ENCODE data around the gene ARL10. TPM values are rescaled to one million over a fixed set of nuclear protein-coding genes. Genes with fewer than 3 reads are reported as not detected.

ARL10 gene, protein sequence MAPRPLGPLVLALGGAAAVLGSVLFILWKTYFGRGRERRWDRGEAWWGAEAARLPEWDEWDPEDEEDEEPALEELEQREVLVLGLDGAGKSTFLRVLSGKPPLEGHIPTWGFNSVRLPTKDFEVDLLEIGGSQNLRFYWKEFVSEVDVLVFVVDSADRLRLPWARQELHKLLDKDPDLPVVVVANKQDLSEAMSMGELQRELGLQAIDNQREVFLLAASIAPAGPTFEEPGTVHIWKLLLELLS
- total RNA-seq, result 9.4 TPM

DNA sequence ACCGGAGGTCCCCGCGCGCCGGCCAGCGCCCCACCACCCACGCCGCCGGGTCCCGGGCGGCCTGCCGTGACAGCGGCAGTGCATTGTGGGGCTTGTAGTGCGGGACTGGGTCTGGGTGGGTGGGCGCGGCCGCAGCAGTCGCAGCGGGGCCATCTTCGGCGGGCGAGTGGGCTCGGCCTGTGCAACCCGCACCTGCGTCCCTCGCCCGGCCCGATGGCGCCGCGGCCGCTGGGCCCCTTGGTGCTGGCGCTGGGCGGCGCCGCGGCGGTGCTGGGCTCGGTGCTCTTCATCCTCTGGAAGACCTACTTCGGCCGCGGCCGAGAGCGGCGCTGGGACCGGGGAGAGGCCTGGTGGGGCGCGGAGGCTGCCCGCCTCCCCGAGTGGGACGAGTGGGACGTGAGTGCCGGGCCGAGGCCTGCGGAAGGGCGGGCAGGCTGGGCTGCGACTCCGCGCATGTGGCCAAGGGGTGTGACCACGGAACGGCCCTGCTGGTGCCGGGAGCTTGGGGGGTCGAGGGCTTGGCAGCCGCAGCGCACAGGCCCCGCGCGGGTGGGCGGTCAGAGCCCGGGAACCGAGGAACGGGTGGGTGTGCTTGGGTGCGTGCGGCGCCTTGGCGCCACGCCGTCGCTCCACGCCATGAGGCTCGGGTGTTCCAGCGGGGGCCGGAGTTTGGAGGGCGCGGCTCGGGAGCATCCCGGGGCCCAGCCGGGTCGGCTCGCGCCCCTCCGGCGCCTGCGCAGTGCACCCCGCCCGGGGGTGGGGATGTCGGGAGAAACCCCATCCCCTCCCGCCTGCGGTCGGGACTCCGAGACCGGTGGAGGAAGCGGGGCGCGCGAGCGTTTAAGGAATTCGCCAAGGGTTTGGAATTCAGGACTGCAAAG is at the start of gene ARL10:
Gene ARL10, plus strand, starts transcription at position 137 of the 881 bp plus-strand sequence. Its CDS starts 77 bp downstream, at position 214.
- H3K27ac ChIP-seq (ENCODE audit: low read depth, low read length), result peak within 1 kb of the TSS; percentile 68
- peaks cover 30 to 49% (median 46%) of the 10 kb centered on the region in 3 donors for H3K4me1 ChIP-seq (ENCODE audit: control insufficient read depth in 3 of 3, insufficient read depth in 3 of 3, low read length in 3 of 3)
- H3K36me3 ChIP-seq (ENCODE audit: control insufficient read depth in 3 of 3, insufficient read depth in 3 of 3, low read length in 3 of 3), result peaks cover 7 to 12% (median 10%) of the 10 kb centered on the region in 3 donors
- peak within 1 kb of the TSS; percentile 86 to 88 (median 87) for H3K4me3 ChIP-seq (ENCODE audit: low read length in 3 of 3)
- peak within 1 kb of the TSS; percentile 81 to 91 (median 87) for H3K9ac ChIP-seq (ENCODE audit: low read depth in 1 of 3, low read length in 3 of 3)
- H3K27me3 ChIP-seq (ENCODE audit: control insufficient read depth in 3 of 3, insufficient read depth in 3 of 3, low read length in 3 of 3), result no peaks in the 10 kb centered on the region
- H3K9me3 ChIP-seq (ENCODE audit: control insufficient read depth in 3 of 3, low read length in 3 of 3), result no peaks in the 10 kb centered on the region

DNA sequence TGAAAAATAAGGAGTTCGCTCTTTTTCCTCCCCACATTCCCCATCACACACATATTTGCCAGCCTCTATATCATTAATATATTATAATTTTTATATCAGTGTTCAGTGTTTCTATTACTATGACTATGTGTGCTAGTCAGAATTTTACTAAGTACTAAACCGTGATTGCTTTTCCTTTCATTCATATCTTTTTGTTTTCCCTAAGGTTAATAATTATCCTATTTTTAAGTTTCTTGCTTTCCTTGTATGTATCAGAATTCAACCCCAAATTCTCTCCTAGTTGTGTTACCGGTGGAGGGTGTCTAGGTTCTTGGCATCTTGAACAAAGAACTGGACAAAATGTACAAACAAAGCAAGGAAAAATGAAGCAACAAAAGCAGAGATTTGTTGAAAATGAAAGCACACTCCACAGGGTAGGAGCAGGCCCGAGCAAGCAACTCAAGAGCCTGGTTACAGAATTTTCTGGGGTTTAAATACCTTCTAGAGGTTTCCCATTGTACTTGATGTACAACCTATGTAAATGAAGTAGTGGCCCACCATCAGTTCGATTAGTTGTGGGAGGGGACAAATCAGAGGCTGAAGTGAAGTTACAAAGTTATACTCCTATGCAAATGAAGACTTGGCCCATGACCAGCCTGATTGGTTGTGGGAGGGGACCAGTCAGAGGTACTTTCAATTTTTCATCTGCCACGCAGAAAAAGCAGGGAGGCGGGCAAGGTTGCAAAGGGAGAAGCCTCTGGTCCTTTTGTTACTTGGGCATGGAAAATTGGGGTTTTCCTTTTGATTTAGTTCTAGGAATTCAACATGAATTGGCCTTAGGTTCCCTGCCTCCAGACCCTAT is 47.5 kb upstream of the ARL10 start:
- Histone ChIP-seq H3K4me3 (ENCODE audit: low read length in 3 of 3) (no peak overlapping the region), H3K27me3 (ENCODE audit: control insufficient read depth in 3 of 3, insufficient read depth in 3 of 3, low read length in 3 of 3) (no peaks in the 10 kb centered on the region), H3K9ac (ENCODE audit: low read depth in 1 of 3, low read length in 3 of 3) (no peak overlapping the region), H3K36me3 (ENCODE audit: control insufficient read depth in 3 of 3, insufficient read depth in 3 of 3, low read length in 3 of 3) (peaks cover 4 to 18% (median 13%) of the 10 kb centered on the region in 3 donors), H3K27ac (ENCODE audit: low read depth, low read length) (no peak overlapping the region), H3K4me1 (ENCODE audit: control insufficient read depth in 3 of 3, insufficient read depth in 3 of 3, low read length in 3 of 3) (peaks cover 0 to 2% (median 0%) of the 10 kb centered on the region in 3 donors), H3K9me3 (ENCODE audit: control insufficient read depth in 3 of 3, low read length in 3 of 3) (no peaks in the 10 kb centered on the region)

DNA sequence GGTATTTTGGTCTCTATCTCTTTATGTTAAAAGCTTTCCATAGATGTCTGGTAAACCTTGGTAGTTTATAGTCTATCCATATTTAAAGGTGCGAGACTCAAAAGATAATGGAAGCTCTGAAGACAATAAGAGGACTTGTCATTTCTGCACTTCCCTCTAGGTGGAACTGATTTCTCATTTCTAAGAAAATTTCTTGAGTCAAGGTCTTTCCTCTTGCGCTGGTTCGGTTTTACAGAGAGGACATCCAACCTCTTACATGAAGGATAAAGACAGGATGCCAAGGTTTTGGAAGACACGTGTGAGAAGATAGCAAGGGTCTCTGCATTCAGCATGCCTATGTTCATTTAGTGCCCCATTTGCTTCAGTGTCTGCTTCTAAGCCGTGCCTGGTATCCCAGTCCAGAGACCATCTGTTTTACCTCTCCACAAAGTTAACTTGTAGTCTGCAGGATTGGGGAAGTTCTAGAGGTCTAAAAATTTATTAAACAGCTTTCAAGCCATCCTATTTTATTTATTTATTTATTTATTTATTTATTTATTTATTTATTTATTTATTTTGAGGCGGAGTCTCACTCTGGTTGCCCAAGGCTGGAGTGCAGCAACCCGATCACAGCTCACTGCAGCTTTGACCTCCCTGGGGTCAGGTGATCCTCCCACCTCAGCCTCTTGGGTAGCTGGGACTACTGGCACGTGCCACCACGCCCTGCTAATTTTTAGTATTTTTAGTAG is 45.3 kb upstream of the ARL10 start:
- Histone ChIP-seq H3K9me3 (ENCODE audit: control insufficient read depth in 3 of 3, low read length in 3 of 3) (no peaks in the 10 kb centered on the region), H3K4me3 (ENCODE audit: low read length in 3 of 3) (no peak overlapping the region), H3K27ac (ENCODE audit: low read depth, low read length) (no peak overlapping the region), H3K36me3 (ENCODE audit: control insufficient read depth in 3 of 3, insufficient read depth in 3 of 3, low read length in 3 of 3) (peaks cover 7 to 17% (median 15%) of the 10 kb centered on the region in 3 donors), H3K4me1 (ENCODE audit: control insufficient read depth in 3 of 3, insufficient read depth in 3 of 3, low read length in 3 of 3) (no peaks in the 10 kb centered on the region), H3K9ac (ENCODE audit: low read depth in 1 of 3, low read length in 3 of 3) (no peak overlapping the region), H3K27me3 (ENCODE audit: control insufficient read depth in 3 of 3, insufficient read depth in 3 of 3, low read length in 3 of 3) (no peaks in the 10 kb centered on the region)

DNA sequence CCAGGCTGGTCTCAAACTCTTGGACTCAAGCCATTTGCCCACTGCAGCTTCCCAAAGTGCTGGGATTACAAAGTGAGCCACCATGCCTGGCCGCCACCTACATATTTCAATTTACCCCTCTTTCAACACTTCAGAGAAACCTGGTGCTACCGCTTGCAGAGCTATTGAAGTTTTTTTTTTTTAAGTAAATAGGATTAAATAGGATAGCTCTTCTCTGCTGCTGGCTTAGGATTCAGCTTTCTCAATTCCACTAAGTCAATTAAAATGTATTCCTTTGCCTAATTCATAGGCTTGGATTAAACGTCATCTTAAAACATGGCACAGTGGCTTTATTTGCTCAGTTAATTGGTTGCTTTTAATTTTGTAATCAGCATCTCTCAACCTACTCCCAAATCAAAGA is 44.7 kb upstream of the ARL10 start:
- Histone ChIP-seq H3K4me3 (ENCODE audit: low read length in 3 of 3) (no peak overlapping the region), H3K9ac (ENCODE audit: low read depth in 1 of 3, low read length in 3 of 3) (no peak overlapping the region), H3K9me3 (ENCODE audit: control insufficient read depth in 3 of 3, low read length in 3 of 3) (no peaks in the 10 kb centered on the region), H3K4me1 (ENCODE audit: control insufficient read depth in 3 of 3, insufficient read depth in 3 of 3, low read length in 3 of 3) (no peaks in the 10 kb centered on the region), H3K27me3 (ENCODE audit: control insufficient read depth in 3 of 3, insufficient read depth in 3 of 3, low read length in 3 of 3) (no peaks in the 10 kb centered on the region), H3K27ac (ENCODE audit: low read depth, low read length) (no peak overlapping the region), H3K36me3 (ENCODE audit: control insufficient read depth in 3 of 3, insufficient read depth in 3 of 3, low read length in 3 of 3) (peaks cover 7 to 13% (median 13%) of the 10 kb centered on the region in 3 donors)

DNA sequence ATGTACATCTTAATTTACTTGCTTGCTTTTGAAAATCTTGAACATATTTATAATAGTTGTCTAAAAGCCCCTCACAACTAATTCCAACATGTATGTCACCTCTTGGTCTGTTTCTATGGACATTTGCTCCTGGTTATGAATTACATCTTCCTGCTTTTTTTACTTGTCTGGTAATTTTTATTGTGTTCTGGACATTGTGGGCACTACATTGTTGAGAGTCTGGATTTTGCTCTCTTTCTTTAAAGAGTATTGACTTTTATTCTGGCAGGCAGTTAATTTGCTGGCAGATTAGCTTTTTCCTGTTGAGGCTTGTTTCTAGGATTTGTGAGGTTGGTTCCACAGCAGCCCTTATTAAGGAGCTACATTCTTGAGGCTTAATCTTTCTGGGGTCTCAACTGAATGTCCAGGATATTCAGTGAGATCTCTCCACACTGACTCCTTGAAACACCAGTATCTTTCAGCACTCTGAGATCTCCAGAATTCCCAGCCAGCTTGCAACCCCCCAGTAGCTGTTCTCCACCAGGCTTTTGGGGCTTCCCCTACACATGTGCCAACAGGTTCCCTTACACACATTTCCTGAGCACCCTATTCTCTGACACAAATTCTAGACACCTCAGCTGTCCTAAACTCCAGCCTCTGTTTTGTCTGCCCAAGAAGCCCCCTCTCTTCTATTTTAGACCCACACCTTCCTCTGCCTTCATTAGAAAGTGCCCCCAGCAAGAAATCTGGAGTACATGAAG is 31.1 kb upstream of the ARL10 start:
- H3K4me3 ChIP-seq (ENCODE audit: low read length in 3 of 3), result no peak overlapping the region
- H3K36me3 ChIP-seq (ENCODE audit: control insufficient read depth in 3 of 3, insufficient read depth in 3 of 3, low read length in 3 of 3), result peaks cover 3 to 6% (median 4%) of the 10 kb centered on the region in 3 donors
- no peak overlapping the region for H3K9ac ChIP-seq (ENCODE audit: low read depth in 1 of 3, low read length in 3 of 3)
- H3K27ac ChIP-seq (ENCODE audit: low read depth, low read length), result no peak overlapping the region
- no peaks in the 10 kb centered on the region for H3K4me1 ChIP-seq (ENCODE audit: control insufficient read depth in 3 of 3, insufficient read depth in 3 of 3, low read length in 3 of 3)
- H3K27me3 ChIP-seq (ENCODE audit: control insufficient read depth in 3 of 3, insufficient read depth in 3 of 3, low read length in 3 of 3), result no peaks in the 10 kb centered on the region
- no peaks in the 10 kb centered on the region for H3K9me3 ChIP-seq (ENCODE audit: control insufficient read depth in 3 of 3, low read length in 3 of 3)

DNA sequence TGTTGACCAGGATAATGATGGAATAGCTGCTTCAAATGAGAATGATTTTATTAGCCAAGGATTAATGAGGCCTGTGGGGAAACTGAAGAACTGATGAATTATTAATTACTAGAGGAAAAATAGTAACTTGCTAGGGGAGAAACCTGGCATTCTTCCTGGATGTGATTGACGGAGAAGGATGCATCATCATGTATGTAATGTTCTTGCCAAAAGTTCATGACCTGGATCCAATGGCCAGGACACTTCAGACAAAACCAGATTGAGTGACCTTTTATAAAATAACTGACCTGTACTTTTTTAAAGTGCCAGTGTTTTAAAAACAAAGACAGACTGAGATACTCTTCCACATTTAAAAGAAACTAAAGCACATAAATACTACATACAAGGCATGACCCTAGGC is 27.4 kb upstream of the ARL10 start:
- Histone ChIP-seq H3K27ac (ENCODE audit: low read depth, low read length) (no peak overlapping the region), H3K9ac (ENCODE audit: low read depth in 1 of 3, low read length in 3 of 3) (no peak overlapping the region), H3K9me3 (ENCODE audit: control insufficient read depth in 3 of 3, low read length in 3 of 3) (no peaks in the 10 kb centered on the region), H3K27me3 (ENCODE audit: control insufficient read depth in 3 of 3, insufficient read depth in 3 of 3, low read length in 3 of 3) (no peaks in the 10 kb centered on the region), H3K4me1 (ENCODE audit: control insufficient read depth in 3 of 3, insufficient read depth in 3 of 3, low read length in 3 of 3) (no peaks in the 10 kb centered on the region), H3K4me3 (ENCODE audit: low read length in 3 of 3) (no peak overlapping the region), H3K36me3 (ENCODE audit: control insufficient read depth in 3 of 3, insufficient read depth in 3 of 3, low read length in 3 of 3) (peaks cover 3 to 6% (median 4%) of the 10 kb centered on the region in 3 donors)

DNA sequence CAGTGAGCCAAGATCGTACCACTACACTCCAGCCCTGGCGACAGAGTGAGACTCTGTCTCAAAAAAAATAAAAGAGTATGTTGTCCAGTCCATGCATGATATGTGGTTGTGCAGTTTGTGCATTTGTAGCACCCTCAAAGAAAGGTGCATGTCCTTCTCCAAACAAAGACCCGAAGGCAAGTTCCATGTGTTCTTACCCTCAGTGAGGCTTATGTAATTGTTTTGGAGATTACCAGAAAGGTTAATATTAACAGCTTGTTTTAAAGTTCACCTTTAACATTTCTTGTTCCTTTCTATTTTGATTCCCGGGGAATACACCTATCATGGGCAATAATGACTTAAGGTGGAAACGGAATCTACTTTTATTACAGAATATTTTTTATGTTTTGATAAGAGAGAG is 26.0 kb upstream of the ARL10 start:
- Histone ChIP-seq H3K9me3 (ENCODE audit: control insufficient read depth in 3 of 3, low read length in 3 of 3) (no peaks in the 10 kb centered on the region), H3K27me3 (ENCODE audit: control insufficient read depth in 3 of 3, insufficient read depth in 3 of 3, low read length in 3 of 3) (no peaks in the 10 kb centered on the region), H3K36me3 (ENCODE audit: control insufficient read depth in 3 of 3, insufficient read depth in 3 of 3, low read length in 3 of 3) (peaks cover 3 to 6% (median 4%) of the 10 kb centered on the region in 3 donors), H3K4me1 (ENCODE audit: control insufficient read depth in 3 of 3, insufficient read depth in 3 of 3, low read length in 3 of 3) (no peaks in the 10 kb centered on the region), H3K4me3 (ENCODE audit: low read length in 3 of 3) (no peak overlapping the region), H3K27ac (ENCODE audit: low read depth, low read length) (no peak overlapping the region), H3K9ac (ENCODE audit: low read depth in 1 of 3, low read length in 3 of 3) (no peak overlapping the region)

DNA sequence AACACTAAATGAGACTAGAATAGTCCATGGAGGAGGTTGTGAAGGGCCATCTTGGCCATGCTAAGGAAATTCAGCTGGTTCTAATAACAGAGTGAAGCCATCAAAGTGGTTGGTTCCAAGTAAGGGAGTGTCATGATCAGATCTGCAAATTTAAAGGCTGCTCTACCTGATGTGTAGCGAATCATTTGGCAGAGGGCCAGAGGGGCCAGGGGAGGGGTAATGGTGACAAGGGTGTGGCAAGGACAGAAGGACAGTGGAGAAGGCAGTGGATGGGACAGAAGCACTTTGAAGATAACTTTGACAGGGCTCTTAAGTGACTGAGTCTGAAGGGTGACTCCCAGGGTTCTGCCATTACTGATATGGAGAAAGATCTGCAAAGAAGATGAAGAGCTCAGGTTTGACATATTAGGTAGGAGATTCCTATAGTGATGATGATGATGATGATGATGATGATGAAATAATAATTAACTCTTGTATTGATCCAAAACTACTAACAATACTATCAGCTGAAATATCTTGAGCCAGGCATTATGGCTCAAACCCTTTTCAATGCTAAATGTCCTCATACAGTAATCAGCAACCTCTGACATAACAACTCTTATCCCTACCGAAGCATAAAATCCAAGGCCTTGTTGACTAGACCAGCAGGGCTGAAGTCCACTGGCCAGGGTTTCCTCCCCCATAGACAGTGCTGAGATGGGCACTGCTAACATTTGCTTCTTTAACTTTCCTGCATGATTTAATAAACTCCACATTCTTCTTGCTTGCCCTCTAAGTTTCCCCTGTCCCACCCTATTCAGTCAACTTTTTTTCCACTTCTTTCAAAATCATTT is 23.7 kb upstream of the ARL10 start:
- H3K9me3 ChIP-seq (ENCODE audit: control insufficient read depth in 3 of 3, low read length in 3 of 3), result no peaks in the 10 kb centered on the region
- no peaks in the 10 kb centered on the region for H3K27me3 ChIP-seq (ENCODE audit: control insufficient read depth in 3 of 3, insufficient read depth in 3 of 3, low read length in 3 of 3)
- no peak overlapping the region for H3K4me3 ChIP-seq (ENCODE audit: low read length in 3 of 3)
- no peak overlapping the region for H3K9ac ChIP-seq (ENCODE audit: low read depth in 1 of 3, low read length in 3 of 3)
- H3K4me1 ChIP-seq (ENCODE audit: control insufficient read depth in 3 of 3, insufficient read depth in 3 of 3, low read length in 3 of 3), result no peaks in the 10 kb centered on the region
- H3K27ac ChIP-seq (ENCODE audit: low read depth, low read length), result no peak overlapping the region
- H3K36me3 ChIP-seq (ENCODE audit: control insufficient read depth in 3 of 3, insufficient read depth in 3 of 3, low read length in 3 of 3), result peaks cover 17 to 25% (median 23%) of the 10 kb centered on the region in 3 donors

All from skeletal muscle tissue (tissue), 4 donors.